MCF 10A (cell line): ENCODE data around the gene PLEKHF1. TPM values are rescaled to one million over a fixed set of nuclear protein-coding genes. Genes with fewer than 3 reads are reported as not detected.
"Not testable (repeated sequence)": the region's sequence is repeated elsewhere in the genome, so short reads cannot be mapped to it uniquely, and the experiment has no call there.

ENCODE experiments used
- BruUV-seq: library from RNA; stranded (reverse); fragments of 400-500 nt; replicated peaks from 2 replicates; lab custom pipeline; 2021; lab: Mats Ljungman, UMichigan
- CTCF ChIA-PET: fragments of 300-600 bp; sonication (Branson Sonifier 250); formaldehyde crosslinking; extraction: SDS; loops from one replicate; lab custom pipeline; 2021; ENCODE audit warnings: antibody characterized with exemption, inconsistent platforms; lab: Yijun Ruan, JAX
- POLR2A ChIA-PET: fragments of 300-600, 350-650 bp; sonication (Branson Sonifier 250); formaldehyde crosslinking; extraction: SDS; loops from one replicate; lab custom pipeline; 2020; ENCODE audit warnings: antibody characterized with exemption, inconsistent platforms; lab: Yijun Ruan, JAX
- DNase-seq: peaks from one replicate; pipeline ENCODE4 v3.0.0-alpha.2; 2018; ENCODE audit not compliant: unreplicated experiment
- H3K27ac Mint-ChIP-seq: one replicate; pipeline ENCODE4 v1.8.0; 2022; ENCODE audit warnings: mild to moderate bottlenecking, low read depth, mixed read lengths; ENCODE audit not compliant: unreplicated experiment
- H3K27me3 Mint-ChIP-seq: one replicate; pipeline ENCODE4 v1.8.0; 2022; ENCODE audit warnings: mixed read lengths; ENCODE audit not compliant: insufficient read depth, unreplicated experiment
- H3K36me3 Mint-ChIP-seq: one replicate; pipeline ENCODE4 v1.8.0; 2022; ENCODE audit warnings: mild to moderate bottlenecking, moderate library complexity, mixed read lengths; ENCODE audit not compliant: insufficient read depth, unreplicated experiment
- H3K4me1 Mint-ChIP-seq: one replicate; pipeline ENCODE4 v1.8.0; 2022; ENCODE audit warnings: mixed read lengths; ENCODE audit not compliant: insufficient read depth, unreplicated experiment
- H3K4me3 Mint-ChIP-seq: one replicate; pipeline ENCODE4 v1.8.0; 2022; ENCODE audit warnings: mild to moderate bottlenecking, moderate library complexity, mixed read lengths; ENCODE audit not compliant: unreplicated experiment
- H3K9me3 Mint-ChIP-seq: one replicate; pipeline ENCODE4 v1.8.0; 2022; ENCODE audit warnings: mixed read lengths; ENCODE audit not compliant: unreplicated experiment
- intact Hi-C: fragments of 100-400 bp; cut with micrococcal nuclease; formaldehyde crosslinking; loops from 2 replicates; pipeline ENCODE4 v1.14.1; 2022
- total RNA-seq: library from RNA; stranded (reverse); gene quantifications from 2 replicates; pipeline ENCODE4 v1.2.3, GENCODE V29; 2022
- TF ChIP-seq, protein P1 (sequence below): fragments of 200-600 bp; IDR thresholded peaks from one replicate; pipeline ENCODE4 v1.8.0; 2022; ENCODE audit warnings: antibody characterized with exemption, mild to moderate bottlenecking; ENCODE audit not compliant: unreplicated experiment

PLEKHF1 gene
- total RNA-seq, 1 experiment from 2014 or later: 2.9 TPM

GRCh38 chr19:29625186-29625651, 40.0 kb upstream of the PLEKHF1 start:
- H3K27me3 Mint-ChIP-seq: peaks cover 16% of the 10 kb centered on the region
- ChIA-PET POLR2A (no interaction called here), CTCF (interaction anchor here (1.9 to 12.1 kb wide), 2 partner anchors 16 to 91 kb away, joined by 8 to 104 read pairs; partner anchors contain the start of gene POP4)
- H3K27ac Mint-ChIP-seq: no peak overlapping the region
- no peak for DNase-seq
- TF ChIP-seq, protein P1, sequence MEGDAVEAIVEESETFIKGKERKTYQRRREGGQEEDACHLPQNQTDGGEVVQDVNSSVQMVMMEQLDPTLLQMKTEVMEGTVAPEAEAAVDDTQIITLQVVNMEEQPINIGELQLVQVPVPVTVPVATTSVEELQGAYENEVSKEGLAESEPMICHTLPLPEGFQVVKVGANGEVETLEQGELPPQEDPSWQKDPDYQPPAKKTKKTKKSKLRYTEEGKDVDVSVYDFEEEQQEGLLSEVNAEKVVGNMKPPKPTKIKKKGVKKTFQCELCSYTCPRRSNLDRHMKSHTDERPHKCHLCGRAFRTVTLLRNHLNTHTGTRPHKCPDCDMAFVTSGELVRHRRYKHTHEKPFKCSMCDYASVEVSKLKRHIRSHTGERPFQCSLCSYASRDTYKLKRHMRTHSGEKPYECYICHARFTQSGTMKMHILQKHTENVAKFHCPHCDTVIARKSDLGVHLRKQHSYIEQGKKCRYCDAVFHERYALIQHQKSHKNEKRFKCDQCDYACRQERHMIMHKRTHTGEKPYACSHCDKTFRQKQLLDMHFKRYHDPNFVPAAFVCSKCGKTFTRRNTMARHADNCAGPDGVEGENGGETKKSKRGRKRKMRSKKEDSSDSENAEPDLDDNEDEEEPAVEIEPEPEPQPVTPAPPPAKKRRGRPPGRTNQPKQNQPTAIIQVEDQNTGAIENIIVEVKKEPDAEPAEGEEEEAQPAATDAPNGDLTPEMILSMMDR: no peak
- no peaks in the 10 kb centered on the region for H3K36me3 Mint-ChIP-seq
- BruUV-seq: no TSS peak
- no peak overlapping the region for H3K4me3 Mint-ChIP-seq
- intact Hi-C loops: no loop called here
- no peaks in the 10 kb centered on the region for H3K4me1 Mint-ChIP-seq
- no peaks in the 10 kb centered on the region for H3K9me3 Mint-ChIP-seq

DNA sequence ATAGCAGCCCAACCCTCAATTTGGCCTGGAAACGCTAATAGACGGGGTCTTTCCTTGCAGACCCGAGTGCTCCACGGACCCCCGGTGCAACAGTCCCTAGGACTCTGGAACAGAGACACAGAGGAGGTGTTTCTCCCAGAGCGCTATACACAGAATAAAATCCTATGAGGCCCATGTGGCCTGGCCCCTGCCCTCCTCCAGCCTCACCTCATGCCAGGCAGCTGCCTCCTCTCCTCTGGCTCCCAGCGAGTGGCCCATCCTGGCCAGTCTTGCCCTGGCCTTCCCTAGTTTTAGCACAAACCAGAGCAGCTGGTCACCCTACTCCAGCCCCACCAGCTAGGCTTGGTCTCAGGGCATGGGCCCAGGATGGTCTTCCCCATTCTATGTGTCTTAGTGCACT, 38.9 kb upstream of the PLEKHF1 start:
- ChIA-PET CTCF (interaction anchor here (0.6 to 12.1 kb wide), 3 partner anchors 17 to 51 kb away, joined by 3 to 104 read pairs (median 3); partner anchors contain the start of gene POP4), POLR2A (no interaction called here)
- H3K4me1 Mint-ChIP-seq: no peaks in the 10 kb centered on the region
- no peak for DNase-seq
- H3K4me3 Mint-ChIP-seq: no peak overlapping the region
- TF ChIP-seq, protein P1: no peak
- no peaks in the 10 kb centered on the region for H3K9me3 Mint-ChIP-seq
- no peaks in the 10 kb centered on the region for H3K36me3 Mint-ChIP-seq
- H3K27ac Mint-ChIP-seq: no peak overlapping the region
- H3K27me3 Mint-ChIP-seq: peaks cover 4% of the 10 kb centered on the region
- BruUV-seq: no TSS peak
- intact Hi-C loops: no loop called here

- H3K36me3 Mint-ChIP-seq, H3K27me3 Mint-ChIP-seq, H3K27ac Mint-ChIP-seq, BruUV-seq, H3K9me3 Mint-ChIP-seq, H3K4me1 Mint-ChIP-seq, DNase-seq, H3K4me3 Mint-ChIP-seq, POLR2A ChIA-PET, intact Hi-C loops: not testable (repeated sequence)
- CTCF ChIA-PET: interaction anchor here (0.6 to 12.1 kb wide), 5 partner anchors 18 to 90 kb away, joined by 3 to 104 read pairs (median 3); partner anchors contain the start of gene POP4
These were observed 38.4 kb upstream of the PLEKHF1 start for GRCh38 chr19:29626832-29627231.

DNA sequence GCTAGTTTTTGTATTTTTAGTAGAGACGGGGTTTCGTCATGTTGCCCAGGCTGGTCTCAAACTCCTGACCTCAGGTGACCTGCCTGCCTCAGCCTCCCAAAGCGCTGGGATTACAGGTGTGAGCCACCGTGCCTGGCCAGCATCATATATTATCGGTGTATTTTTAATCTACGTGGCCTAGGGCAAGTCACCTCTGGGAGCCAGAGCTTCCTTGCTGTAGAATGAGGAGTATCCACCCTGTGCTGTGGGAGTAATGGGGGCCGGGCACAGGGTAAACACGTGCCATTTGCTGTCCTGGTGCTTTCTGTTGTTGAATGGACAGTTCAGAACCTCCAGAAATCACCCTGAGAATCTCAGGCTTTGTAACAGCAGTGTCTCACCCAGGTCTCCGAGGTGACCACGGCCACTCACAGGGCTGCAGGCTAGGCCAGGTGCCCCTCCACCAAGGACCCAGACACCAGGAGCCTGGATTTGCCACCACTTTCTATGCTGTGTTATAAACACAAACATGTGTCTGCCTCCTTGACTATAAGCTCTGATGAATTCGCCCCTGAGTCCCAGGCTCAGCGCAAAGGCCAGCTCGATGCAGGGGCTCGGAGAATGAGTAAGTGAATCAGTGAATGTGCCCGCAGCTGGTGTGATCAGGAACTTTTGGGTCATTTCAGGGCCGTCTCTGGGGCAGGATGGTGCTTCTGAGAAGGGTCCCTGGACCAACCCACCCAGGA, 36.4 kb upstream of the PLEKHF1 start:
- CTCF ChIA-PET: interaction anchor here (1.3 to 12.1 kb wide), 2 partner anchors 20 to 88 kb away, joined by 5 to 104 read pairs; partner anchors contain the start of gene POP4
- no peaks in the 10 kb centered on the region for H3K9me3 Mint-ChIP-seq

More for the DNA sequence above, 36.4 kb upstream of the PLEKHF1 start:
- DNase-seq: no peak
- no peaks in the 10 kb centered on the region for H3K27me3 Mint-ChIP-seq
- no peak overlapping the region for H3K27ac Mint-ChIP-seq
- H3K4me1 Mint-ChIP-seq: no peaks in the 10 kb centered on the region
- H3K4me3 Mint-ChIP-seq: no peak overlapping the region
- no TSS peak for BruUV-seq
- TF ChIP-seq, protein P1: no peak
- intact Hi-C loops: no loop called here
- POLR2A ChIA-PET: no interaction called here
- no peaks in the 10 kb centered on the region for H3K36me3 Mint-ChIP-seq
